Activated CD8-positive, alpha-beta T cell treated with anti-CD3 and anti-CD28 coated beads, Interleukin-2, amount 10 ng/mL, durations not matched to agents 7 days and 5 days (primary cell): ENCODE data around the gene ARHGAP23. TPM values are rescaled to one million over a fixed set of nuclear protein-coding genes. Genes with fewer than 3 reads are reported as not detected.

ENCODE experiments used
- ATAC-seq: fragments of 150-1000 bp; cut with Tn5 transposase; one replicate; pipeline ENCODE4 v1.10.0; 2021; ENCODE audit warnings: moderate library complexity
- CTCF ChIA-PET: fragments of 350-600 bp; sonication (Branson Sonifier 250); formaldehyde crosslinking; loops from one replicate; lab custom pipeline; 2021; ENCODE audit warnings: antibody characterized with exemption; lab: Charles Lee
- POLR2A ChIA-PET: fragments of 350-600 bp; sonication (Branson Sonifier 250); formaldehyde crosslinking; loops from one replicate; lab custom pipeline; 2021; ENCODE audit warnings: antibody characterized with exemption; lab: Charles Lee
- DNase-seq: peaks from one replicate; pipeline ENCODE4 v3.0.0-alpha.2; 2020
- H3K27ac Mint-ChIP-seq: one replicate; pipeline ENCODE4 v1.8.0; 2021; ENCODE audit warnings: mild to moderate bottlenecking, mixed read lengths
- H3K27me3 Mint-ChIP-seq: one replicate; pipeline ENCODE4 v1.8.0; 2021; ENCODE audit warnings: low read depth, mixed read lengths
- H3K36me3 Mint-ChIP-seq: one replicate; pipeline ENCODE4 v1.8.0; 2021; ENCODE audit warnings: low read depth, mixed read lengths
- H3K4me1 Mint-ChIP-seq: one replicate; pipeline ENCODE4 v1.8.0; 2021; ENCODE audit warnings: low read depth, mixed read lengths
- H3K4me3 Mint-ChIP-seq: one replicate; pipeline ENCODE4 v1.8.0; 2021; ENCODE audit warnings: mild to moderate bottlenecking, mixed read lengths
- H3K9me3 Mint-ChIP-seq: one replicate; pipeline ENCODE4 v1.8.0; 2022; ENCODE audit warnings: mixed read lengths; ENCODE audit not compliant: insufficient read depth
- total RNA-seq, 2 experiments: library from RNA; stranded (reverse); gene quantifications; one replicate each; pipeline ENCODE4 v1.2.3, GENCODE V29; 2021

Gene ARHGAP23
- total RNA-seq, 2 experiments from 2014 or later = 0.24 to 0.47 TPM

GRCh38 chr17:38559051-38559879 lies 131.0 kb downstream of the ARHGAP23 start:
- no peak overlapping the region for H3K27ac Mint-ChIP-seq
- DNase-seq (peak; percentile 90), ATAC-seq (peak; percentile 71)
- POLR2A ChIA-PET = interaction anchor here (0.6 to 1.6 kb wide), 4 partner anchors 25 to 400 kb away, joined by 3 read pairs; no protein-coding TSS in a partner anchor
- no peaks in the 10 kb centered on the region for H3K9me3 Mint-ChIP-seq
- peak overlapping the region; percentile 79 for H3K4me3 Mint-ChIP-seq
- H3K4me1 Mint-ChIP-seq = peaks cover 30% of the 10 kb centered on the region
- no peaks in the 10 kb centered on the region for H3K36me3 Mint-ChIP-seq
- H3K27me3 Mint-ChIP-seq = peaks cover 55% of the 10 kb centered on the region
- CTCF ChIA-PET = interaction anchor here (0.7 to 7.7 kb wide), 28 partner anchors 7 to 606 kb away, joined by 3 to 345 read pairs (median 7); partner anchors contain the start of genes CISD3, EPOP, PSMB3 and SRCIN1

GRCh38 chr17:38559880-38560230 lies 131.6 kb downstream of the ARHGAP23 start:
- no peak for DNase-seq
- no peak overlapping the region for H3K27ac Mint-ChIP-seq
- no peak for ATAC-seq
- H3K27me3 Mint-ChIP-seq = peaks cover 58% of the 10 kb centered on the region
- H3K4me1 Mint-ChIP-seq = peaks cover 30% of the 10 kb centered on the region
- no peaks in the 10 kb centered on the region for H3K9me3 Mint-ChIP-seq
- no peak overlapping the region for H3K4me3 Mint-ChIP-seq
- ChIA-PET POLR2A (interaction anchor here (0.6 kb wide), 1 partner anchor 399 kb away, joined by 3 read pairs; no protein-coding TSS in a partner anchor), CTCF (interaction anchor here (0.7 to 7.7 kb wide), 16 partner anchors 11 to 278 kb away, joined by 3 to 345 read pairs (median 14); partner anchors contain the start of genes CISD3, EPOP and SRCIN1)
- H3K36me3 Mint-ChIP-seq = no peaks in the 10 kb centered on the region

- H3K4me1 Mint-ChIP-seq = peaks cover 30% of the 10 kb centered on the region
- no peaks in the 10 kb centered on the region for H3K36me3 Mint-ChIP-seq
- H3K27ac Mint-ChIP-seq = peak overlapping the region; percentile 30
- peak; percentile 39 for DNase-seq
- H3K4me3 Mint-ChIP-seq = no peak overlapping the region
- H3K9me3 Mint-ChIP-seq = no peaks in the 10 kb centered on the region
- POLR2A ChIA-PET = no interaction called here
- peaks cover 60% of the 10 kb centered on the region for H3K27me3 Mint-ChIP-seq
- no peak for ATAC-seq
- CTCF ChIA-PET = interaction anchor here (3.2 to 7.7 kb wide), 3 partner anchors 24 to 105 kb away, joined by 20 to 345 read pairs (median 136); no protein-coding TSS in a partner anchor
These were observed 132.4 kb downstream of the ARHGAP23 start for GRCh38 chr17:38560503-38561318.

GRCh38 chr17:38561416-38562214 lies 133.4 kb downstream of the ARHGAP23 start:
- ChIA-PET POLR2A (no interaction called here), CTCF (interaction anchor here (4.8 to 7.7 kb wide), 2 partner anchors 23 to 104 kb away, joined by 136 to 345 read pairs; no protein-coding TSS in a partner anchor)
- DNase-seq (no peak), ATAC-seq (no peak)
- H3K27ac Mint-ChIP-seq = no peak overlapping the region
- H3K9me3 Mint-ChIP-seq = no peaks in the 10 kb centered on the region
- peaks cover 28% of the 10 kb centered on the region for H3K4me1 Mint-ChIP-seq
- H3K36me3 Mint-ChIP-seq = no peaks in the 10 kb centered on the region
- peaks cover 64% of the 10 kb centered on the region for H3K27me3 Mint-ChIP-seq
- no peak overlapping the region for H3K4me3 Mint-ChIP-seq

Other genes starting within 250 kb of the ARHGAP23 start
- gene TBC1D3, start 235.9 kb upstream of the ARHGAP23 start, total RNA-seq = not detected
- gene MRPL45, start 131.3 kb upstream of the ARHGAP23 start, total RNA-seq = 10 to 100 TPM; 25.8 to 26.3 TPM
- under 1 TPM in 1 of 2 experiments, not detected in 1; 0.08 TPM for gene GPR179, start 84.5 kb upstream of the ARHGAP23 start, total RNA-seq
- gene SOCS7, start 76.6 kb upstream of the ARHGAP23 start, total RNA-seq = 10 to 100 TPM; 13.0 to 15.3 TPM
- gene SRCIN1, start 177.5 kb downstream of the ARHGAP23 start, total RNA-seq = under 1 TPM in 1 of 2 experiments, not detected in 1; 0.34 TPM
- 10 to 100 TPM; 11.4 to 11.6 TPM for gene EPOP, start 246.5 kb downstream of the ARHGAP23 start, total RNA-seq